LNCaP clone FGC (cell line): ENCODE measurements around the gene LXN.

Source experiments
- DNase-seq: peaks from one replicate; pipeline ENCODE4 v3.0.0-alpha.2; 2011; ENCODE audit warnings: low read depth
- H3K4me3 ChIP-seq: 2 replicates; pipeline ENCODE4 v1.5.1; 2011; ENCODE audit warnings: mild to moderate bottlenecking, low read depth, low read length, control low read depth
- CTCF ChIP-seq: IDR thresholded peaks from 2 replicates; pipeline ENCODE4 v1.5.1; 2012; ENCODE audit warnings: mild to moderate bottlenecking; ENCODE audit not compliant: control insufficient read depth, insufficient read depth; ENCODE audit errors: extremely low read depth

The LXN gene, protein sequence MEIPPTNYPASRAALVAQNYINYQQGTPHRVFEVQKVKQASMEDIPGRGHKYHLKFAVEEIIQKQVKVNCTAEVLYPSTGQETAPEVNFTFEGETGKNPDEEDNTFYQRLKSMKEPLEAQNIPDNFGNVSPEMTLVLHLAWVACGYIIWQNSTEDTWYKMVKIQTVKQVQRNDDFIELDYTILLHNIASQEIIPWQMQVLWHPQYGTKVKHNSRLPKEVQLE

DNA sequence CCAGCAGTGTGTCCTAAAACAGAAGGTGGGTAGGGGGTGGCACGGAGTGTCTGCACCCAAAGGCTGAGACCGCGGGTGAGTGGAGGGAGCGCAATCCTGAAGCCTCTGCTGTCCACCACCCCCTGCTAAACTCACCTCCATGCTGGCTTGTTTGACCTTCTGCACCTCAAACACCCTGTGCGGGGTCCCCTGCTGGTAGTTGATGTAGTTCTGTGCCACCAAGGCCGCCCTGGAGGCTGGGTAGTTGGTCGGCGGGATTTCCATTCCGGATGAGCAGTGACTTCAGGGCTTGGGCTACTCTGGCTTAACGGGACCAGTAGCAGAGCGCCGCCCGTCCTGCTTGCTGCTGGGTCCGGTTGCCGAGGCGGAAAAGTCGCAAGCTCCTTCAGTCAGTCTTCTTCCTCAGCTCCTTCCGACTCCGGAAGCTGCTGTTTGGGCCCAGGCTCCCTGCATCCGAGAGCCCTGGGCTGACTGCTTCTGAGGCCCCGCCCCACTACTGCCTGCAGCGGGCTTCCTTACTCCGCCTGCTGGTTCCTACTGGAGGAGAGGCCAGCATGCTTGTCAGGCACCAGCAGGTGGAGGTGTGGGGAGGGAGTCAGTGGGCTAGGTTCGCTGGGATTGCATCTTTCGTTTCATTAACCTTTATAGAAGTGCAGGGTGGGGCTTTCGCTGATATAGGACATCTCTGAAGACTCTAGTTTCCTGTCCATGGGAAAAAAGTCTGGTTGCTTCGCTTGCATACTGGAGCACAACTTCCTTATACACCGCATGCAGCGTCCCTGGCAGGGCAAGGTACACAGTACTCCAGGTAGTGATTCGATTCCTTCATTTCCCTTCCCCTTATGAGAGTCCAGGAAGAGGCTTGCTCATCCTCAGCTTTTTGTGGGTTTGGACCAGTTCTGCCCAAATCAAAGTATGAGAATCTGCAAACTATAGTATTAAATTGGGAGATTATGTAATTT lies at the start of gene LXN:
Gene LXN, minus strand, starts transcription at position 434 of the 962 bp plus-strand sequence. Its CDS starts 170 bp downstream, at position 264.
- TF ChIP-seq CTCF = peak; percentile 42
- no peak for DNase-seq
- peak within 1 kb of the TSS; percentile 27 for H3K4me3 ChIP-seq

DNA sequence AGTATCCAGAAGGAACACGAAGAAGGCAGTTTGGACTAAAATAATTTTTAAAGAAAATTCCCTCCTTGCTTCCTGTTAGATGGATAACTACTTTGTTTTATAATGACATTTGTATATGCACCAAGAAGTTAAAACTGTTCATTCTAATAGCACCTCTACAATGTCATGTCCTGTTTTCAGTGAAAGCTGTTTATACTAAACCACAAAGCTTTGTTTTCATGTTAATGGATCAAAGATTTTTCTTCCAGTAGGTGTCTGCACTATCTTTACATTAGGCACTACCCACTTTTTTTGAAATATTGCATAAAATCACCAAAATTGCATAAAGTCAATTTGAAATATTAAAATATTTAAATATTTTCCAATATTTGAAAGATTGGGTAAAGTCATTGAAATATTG lies 49.7 kb upstream of the LXN start:
- no peak for DNase-seq
- no peak for TF ChIP-seq CTCF
- no peak overlapping the region for H3K4me3 ChIP-seq

- no peak overlapping the region for H3K4me3 ChIP-seq
- no peak for DNase-seq
- no peak for TF ChIP-seq CTCF
Observed at GRCh38 chr3:158718490-158719170, 46.2 kb upstream of the LXN start.

- no peak overlapping the region for H3K4me3 ChIP-seq
- TF ChIP-seq CTCF = no peak
- DNase-seq = no peak
Observed at GRCh38 chr3:158717576-158717975, 45.1 kb upstream of the LXN start.

- no peak for TF ChIP-seq CTCF
- no peak for DNase-seq
- H3K4me3 ChIP-seq = no peak overlapping the region
Observed at GRCh38 chr3:158713094-158713499, 40.6 kb upstream of the LXN start.

DNA sequence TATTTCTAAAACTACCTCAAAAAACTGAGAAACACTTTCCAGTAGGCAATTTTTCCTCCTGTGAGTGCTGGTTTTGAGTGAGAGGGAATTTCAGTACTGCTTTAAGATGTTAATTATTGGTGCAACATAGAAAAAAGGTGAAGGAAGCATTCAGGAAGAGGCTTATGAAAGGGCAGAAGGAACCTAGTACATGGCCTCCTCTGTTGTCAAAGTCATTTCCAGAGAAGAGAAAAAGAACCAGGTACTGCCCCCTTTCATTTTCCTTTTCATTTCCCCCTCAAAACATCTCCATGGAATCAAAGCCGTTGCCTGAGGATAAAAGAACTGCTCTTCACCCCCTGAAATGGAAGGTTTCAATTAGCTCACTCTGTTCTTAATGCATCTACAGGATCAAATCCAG lies 40.0 kb upstream of the LXN start:
- TF ChIP-seq CTCF = no peak
- no peak for DNase-seq
- H3K4me3 ChIP-seq = no peak overlapping the region
